Measurements from ENCODE around the gene BLOC1S5.

DNA sequence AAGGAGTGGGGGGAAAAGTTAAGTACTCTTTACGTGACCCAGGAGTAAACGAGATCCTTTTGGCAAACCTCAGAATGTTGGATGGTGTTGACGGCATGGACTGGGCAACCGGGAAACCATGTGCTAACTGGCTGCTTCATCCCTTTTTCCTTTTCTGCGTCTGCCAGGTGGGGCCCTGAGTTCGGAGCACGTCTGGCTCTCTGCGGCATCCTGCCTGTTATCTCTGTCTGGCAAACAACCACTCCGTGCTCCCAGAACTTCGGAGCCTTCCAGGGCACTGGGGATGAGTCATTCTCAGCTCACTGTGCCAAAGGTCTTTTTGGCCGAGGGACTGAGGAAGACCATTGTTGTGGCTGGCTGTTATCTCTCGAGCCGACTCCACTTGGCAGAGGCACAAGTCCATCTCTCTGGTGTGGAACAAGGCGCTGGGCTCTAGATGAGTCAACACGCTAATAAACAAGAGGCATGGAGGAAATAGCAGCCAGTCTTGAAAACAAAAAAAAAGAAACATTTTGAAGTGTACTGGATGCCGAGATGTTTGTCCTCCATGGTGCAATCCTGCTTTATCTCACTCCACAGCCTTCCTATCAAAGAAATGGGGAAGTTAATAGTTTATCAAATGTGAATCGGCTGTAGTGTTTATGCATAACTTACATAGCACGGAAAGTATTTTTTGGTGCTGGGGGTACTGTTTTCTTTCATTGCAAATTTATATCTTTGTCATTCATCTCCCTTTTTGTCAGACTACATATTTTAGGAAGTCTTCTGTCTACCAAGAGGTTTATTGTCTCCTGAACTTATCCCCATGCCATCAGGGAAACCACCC lies 89.0 kb downstream of the BLOC1S5 start:
- TF ChIP-seq NFIC (IDR thresholded peaks at IDR 0.05) (no peak), TEAD4 (IDR thresholded peaks at IDR 0.05) (no peak)

Data from Ishikawa (cell line).